ENCODE data around the gene ZDHHC18. TPM values are rescaled to one million over a fixed set of nuclear protein-coding genes. Genes with fewer than 3 reads are reported as not detected.

ZDHHC18 gene, protein sequence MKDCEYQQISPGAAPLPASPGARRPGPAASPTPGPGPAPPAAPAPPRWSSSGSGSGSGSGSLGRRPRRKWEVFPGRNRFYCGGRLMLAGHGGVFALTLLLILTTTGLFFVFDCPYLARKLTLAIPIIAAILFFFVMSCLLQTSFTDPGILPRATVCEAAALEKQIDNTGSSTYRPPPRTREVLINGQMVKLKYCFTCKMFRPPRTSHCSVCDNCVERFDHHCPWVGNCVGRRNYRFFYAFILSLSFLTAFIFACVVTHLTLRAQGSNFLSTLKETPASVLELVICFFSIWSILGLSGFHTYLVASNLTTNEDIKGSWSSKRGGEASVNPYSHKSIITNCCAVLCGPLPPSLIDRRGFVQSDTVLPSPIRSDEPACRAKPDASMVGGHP
- total RNA-seq (10 to 100 TPM; 29.9 to 37.4 TPM), polyA plus RNA-seq (10 to 100 TPM in 2 of 3 donors, 1 to 10 TPM in 1; 4.6 to 17.2 (median 12.8) TPM), total RNA-seq (41.3 to 72.9 (median 62.4) reads per million in 6 experiments)

DNA sequence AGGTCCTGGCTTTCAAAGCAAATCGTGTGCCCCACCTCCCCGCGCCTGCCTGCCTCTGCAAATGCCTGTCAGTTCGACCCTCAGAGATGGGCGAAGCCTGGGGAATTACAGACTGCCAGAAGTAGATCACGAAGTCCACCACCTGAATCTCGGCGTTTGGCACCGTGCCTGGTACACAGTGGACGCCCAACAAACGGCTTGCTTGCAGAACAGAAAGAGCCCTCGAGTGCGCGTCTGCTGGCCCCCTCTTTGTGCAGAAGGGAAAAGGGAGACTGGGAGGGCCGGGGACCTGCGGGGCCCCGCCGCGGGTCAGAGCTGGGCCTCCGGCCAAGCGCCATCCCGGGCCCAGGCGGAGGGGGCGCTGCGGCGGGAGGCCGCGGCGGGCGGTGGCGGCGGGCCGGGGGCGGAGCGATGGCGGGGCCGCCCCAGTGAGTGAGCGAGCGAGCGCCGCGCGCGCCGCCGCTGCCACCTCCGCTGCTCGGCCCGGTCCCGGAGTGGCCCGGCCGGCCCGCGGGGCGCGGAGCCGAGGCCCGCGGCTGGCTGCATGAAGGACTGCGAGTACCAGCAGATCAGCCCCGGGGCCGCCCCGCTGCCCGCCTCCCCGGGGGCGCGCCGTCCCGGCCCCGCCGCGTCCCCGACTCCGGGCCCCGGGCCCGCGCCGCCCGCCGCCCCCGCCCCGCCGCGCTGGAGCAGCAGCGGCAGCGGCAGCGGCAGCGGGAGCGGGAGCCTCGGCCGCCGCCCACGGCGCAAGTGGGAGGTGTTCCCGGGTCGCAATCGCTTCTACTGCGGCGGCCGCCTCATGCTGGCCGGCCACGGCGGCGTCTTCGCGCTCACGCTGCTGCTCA, at the start of gene ZDHHC18:
Gene ZDHHC18 (plus strand): TSS at position 428 of the 845 bp plus-strand sequence. CDS start 117 bp downstream, at position 545.
- Mint-ChIP-seq H3K4me3 (peak within 1 kb of the TSS; percentile 91 to 97 (median 94)), H3K4me1 (peaks cover 35 to 66% (median 62%) of the 10 kb centered on the region in 4 donors), H3K9me3 (no peaks in the 10 kb centered on the region), H3K27ac (peak within 1 kb of the TSS; percentile 93 to 100 (median 97)), H3K36me3 (peaks cover 0 to 7% (median 0%) of the 10 kb centered on the region in 3 donors), H3K27me3 (no peaks in the 10 kb centered on the region)
- ATAC-seq = peak; percentile 88 to 89
- POLR2A ChIA-PET = interaction anchor here (1.0 to 1.1 kb wide), 2 partner anchors 16 to 64 kb away, joined by 4 to 5 read pairs; partner anchors contain the start of gene GPN2
- peak; percentile 48 to 80 (median 74) for DNase-seq

DNA sequence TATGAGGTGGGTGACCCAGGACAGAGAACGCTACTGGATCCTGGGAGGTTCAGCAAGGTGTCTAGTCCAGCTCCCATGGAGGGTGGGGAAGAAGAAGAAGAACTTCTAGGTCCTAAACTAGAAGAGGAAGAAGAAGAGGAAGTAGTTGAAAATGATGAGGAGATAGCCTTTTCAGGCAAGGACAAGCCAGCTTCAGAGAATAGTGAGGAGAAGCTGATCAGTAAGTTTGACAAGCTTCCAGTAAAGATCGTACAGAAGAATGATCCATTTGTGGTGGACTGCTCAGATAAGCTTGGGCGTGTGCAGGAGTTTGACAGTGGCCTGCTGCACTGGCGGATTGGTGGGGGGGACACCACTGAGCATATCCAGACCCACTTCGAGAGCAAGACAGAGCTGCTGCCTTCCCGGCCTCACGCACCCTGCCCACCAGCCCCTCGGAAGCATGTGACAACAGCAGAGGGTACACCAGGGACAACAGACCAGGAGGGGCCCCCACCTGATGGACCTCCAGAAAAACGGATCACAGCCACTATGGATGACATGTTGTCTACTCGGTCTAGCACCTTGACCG, 47.3 kb upstream of the ZDHHC18 start:
- Mint-ChIP-seq H3K36me3 (peaks cover 0 to 84% (median 25%) of the 10 kb centered on the region in 3 donors), H3K4me1 (peaks cover 19 to 48% (median 41%) of the 10 kb centered on the region in 4 donors), H3K27ac (peak overlapping the region in 9 of 10 donors; percentile 3 to 81 (median 62)), H3K4me3 (peak overlapping the region in 1 of 10 donors; percentile 12), H3K27me3 (no peaks in the 10 kb centered on the region), H3K9me3 (no peaks in the 10 kb centered on the region)
- POLR2A ChIA-PET = interaction anchor here (0.5 to 16.1 kb wide), 4 partner anchors 8 to 85 kb away, joined by 3 to 432 read pairs (median 8); partner anchors contain the start of genes ARID1A and PIGV
- no peak for ATAC-seq
- no peak for DNase-seq

DNA sequence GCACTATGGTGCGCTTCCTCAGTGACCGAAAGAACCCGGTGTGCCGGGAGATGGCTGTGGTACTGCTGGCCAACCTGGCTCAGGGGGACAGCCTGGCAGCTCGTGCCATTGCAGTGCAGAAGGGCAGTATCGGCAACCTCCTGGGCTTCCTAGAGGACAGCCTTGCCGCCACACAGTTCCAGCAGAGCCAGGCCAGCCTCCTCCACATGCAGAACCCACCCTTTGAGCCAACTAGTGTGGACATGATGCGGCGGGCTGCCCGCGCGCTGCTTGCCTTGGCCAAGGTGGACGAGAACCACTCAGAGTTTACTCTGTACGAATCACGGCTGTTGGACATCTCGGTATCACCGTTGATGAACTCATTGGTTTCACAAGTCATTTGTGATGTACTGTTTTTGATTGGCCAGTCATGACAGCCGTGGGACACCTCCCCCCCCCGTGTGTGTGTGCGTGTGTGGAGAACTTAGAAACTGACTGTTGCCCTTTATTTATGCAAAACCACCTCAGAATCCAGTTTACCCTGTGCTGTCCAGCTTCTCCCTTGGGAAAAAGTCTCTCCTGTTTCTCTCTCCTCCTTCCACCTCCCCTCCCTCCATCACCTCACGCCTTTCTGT, 46.0 kb upstream of the ZDHHC18 start:
- DNase-seq (no peak), ATAC-seq (no peak)
- POLR2A ChIA-PET = interaction anchor here (1.8 to 16.1 kb wide), 2 partner anchors 56 to 86 kb away, joined by 3 to 432 read pairs; partner anchors contain the start of gene ARID1A
- peaks cover 0 to 71% (median 22%) of the 10 kb centered on the region in 3 donors for H3K36me3 Mint-ChIP-seq
- H3K4me1 Mint-ChIP-seq = peaks cover 25 to 60% (median 52%) of the 10 kb centered on the region in 4 donors
- H3K27me3 Mint-ChIP-seq = no peaks in the 10 kb centered on the region
- H3K9me3 Mint-ChIP-seq = no peaks in the 10 kb centered on the region
- no peak overlapping the region for H3K4me3 Mint-ChIP-seq
- H3K27ac Mint-ChIP-seq = peak overlapping the region in 8 of 10 donors; percentile 6 to 70 (median 26)

DNA sequence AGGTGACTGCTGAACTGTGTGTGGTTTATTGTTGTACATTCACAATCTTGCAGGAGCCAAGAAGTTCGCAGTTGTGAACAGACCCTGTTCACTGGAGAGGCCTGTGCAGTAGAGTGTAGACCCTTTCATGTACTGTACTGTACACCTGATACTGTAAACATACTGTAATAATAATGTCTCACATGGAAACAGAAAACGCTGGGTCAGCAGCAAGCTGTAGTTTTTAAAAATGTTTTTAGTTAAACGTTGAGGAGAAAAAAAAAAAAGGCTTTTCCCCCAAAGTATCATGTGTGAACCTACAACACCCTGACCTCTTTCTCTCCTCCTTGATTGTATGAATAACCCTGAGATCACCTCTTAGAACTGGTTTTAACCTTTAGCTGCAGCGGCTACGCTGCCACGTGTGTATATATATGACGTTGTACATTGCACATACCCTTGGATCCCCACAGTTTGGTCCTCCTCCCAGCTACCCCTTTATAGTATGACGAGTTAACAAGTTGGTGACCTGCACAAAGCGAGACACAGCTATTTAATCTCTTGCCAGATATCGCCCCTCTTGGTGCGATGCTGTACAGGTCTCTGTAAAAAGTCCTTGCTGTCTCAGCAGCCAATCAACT, 45.2 kb upstream of the ZDHHC18 start:
- POLR2A ChIA-PET = interaction anchor here (0.9 to 16.1 kb wide), 3 partner anchors 35 to 87 kb away, joined by 3 to 432 read pairs (median 4); partner anchors contain the start of gene ARID1A
- Mint-ChIP-seq H3K27ac (peak overlapping the region in 9 of 10 donors; percentile 1 to 100 (median 74)), H3K4me3 (no peak overlapping the region), H3K27me3 (no peaks in the 10 kb centered on the region), H3K36me3 (peaks cover 0 to 63% (median 17%) of the 10 kb centered on the region in 3 donors), H3K9me3 (no peaks in the 10 kb centered on the region), H3K4me1 (peaks cover 32 to 68% (median 61%) of the 10 kb centered on the region in 4 donors)
- ATAC-seq = no peak
- DNase-seq = no peak

DNA sequence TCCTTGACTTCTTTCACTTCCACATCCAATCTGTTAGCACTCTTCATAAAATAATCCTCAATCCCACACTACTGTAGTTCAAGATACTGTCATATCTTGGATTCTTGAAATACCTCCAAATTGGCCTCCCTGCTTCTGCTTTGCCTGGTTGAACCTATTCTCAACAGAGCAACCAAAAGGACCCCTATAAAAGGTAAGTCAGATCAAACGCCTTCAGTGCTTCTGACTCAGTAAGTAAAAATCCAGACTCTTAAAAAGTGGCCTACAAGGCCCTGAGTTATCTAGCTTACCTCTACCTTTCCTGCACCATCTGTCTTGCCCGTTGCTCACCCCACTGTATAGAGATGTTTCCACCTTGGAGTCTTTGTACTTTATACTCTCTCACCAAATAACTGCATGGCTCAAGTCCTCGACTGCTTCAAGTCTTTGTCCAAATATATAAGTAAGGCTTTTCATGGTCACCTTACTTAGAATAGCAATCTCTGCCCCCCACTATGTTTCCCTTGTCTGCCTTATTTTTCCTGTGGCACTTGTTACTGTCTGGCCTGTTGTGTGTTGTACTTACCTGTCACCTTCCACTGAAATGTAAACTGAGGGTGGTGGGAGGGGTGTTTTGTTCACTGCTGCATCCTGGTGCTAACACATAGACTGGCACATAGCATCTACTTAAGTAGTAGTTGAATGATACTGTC, 43.8 kb upstream of the ZDHHC18 start:
- Mint-ChIP-seq H3K4me1 (peaks cover 43 to 80% (median 73%) of the 10 kb centered on the region in 4 donors), H3K27ac (peak overlapping the region; percentile 36 to 100 (median 78)), H3K36me3 (peaks cover 0 to 51% (median 12%) of the 10 kb centered on the region in 3 donors), H3K27me3 (no peaks in the 10 kb centered on the region), H3K9me3 (no peaks in the 10 kb centered on the region), H3K4me3 (no peak overlapping the region)
- POLR2A ChIA-PET = interaction anchor here (0.6 to 16.1 kb wide), 4 partner anchors 39 to 181 kb away, joined by 3 to 432 read pairs (median 6); partner anchors contain the start of gene ARID1A
- DNase-seq = no peak
- no peak for ATAC-seq

DNA sequence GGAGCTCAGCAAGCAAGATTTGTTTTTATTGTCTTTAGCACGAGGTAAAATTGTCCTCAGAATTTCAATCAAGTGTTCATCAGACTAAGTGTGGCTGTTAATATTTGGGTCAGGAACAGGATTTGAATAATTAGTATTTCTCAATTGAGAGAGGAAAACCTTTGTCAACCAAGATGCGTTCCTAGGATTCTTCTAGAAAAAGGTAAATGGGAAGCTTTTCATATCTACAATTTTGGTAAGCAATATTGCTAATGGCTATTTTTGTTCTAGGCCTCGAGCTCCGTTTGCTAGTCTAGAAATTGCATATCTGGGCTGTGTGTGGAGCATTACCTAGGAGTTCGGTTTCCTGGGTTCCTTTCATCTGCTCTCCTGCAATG, 42.9 kb upstream of the ZDHHC18 start:
- peaks cover 0 to 41% (median 7%) of the 10 kb centered on the region in 3 donors for H3K36me3 Mint-ChIP-seq
- DNase-seq = no peak
- no peak overlapping the region for H3K4me3 Mint-ChIP-seq
- ATAC-seq = no peak
- POLR2A ChIA-PET = interaction anchor here (0.6 to 16.1 kb wide), 3 partner anchors 40 to 182 kb away, joined by 3 to 432 read pairs (median 8); partner anchors contain the start of gene ARID1A
- no peaks in the 10 kb centered on the region for H3K9me3 Mint-ChIP-seq
- H3K27me3 Mint-ChIP-seq = no peaks in the 10 kb centered on the region
- H3K4me1 Mint-ChIP-seq = peaks cover 42 to 76% (median 72%) of the 10 kb centered on the region in 4 donors
- peak overlapping the region in 9 of 10 donors; percentile 29 to 100 (median 73) for H3K27ac Mint-ChIP-seq

DNA sequence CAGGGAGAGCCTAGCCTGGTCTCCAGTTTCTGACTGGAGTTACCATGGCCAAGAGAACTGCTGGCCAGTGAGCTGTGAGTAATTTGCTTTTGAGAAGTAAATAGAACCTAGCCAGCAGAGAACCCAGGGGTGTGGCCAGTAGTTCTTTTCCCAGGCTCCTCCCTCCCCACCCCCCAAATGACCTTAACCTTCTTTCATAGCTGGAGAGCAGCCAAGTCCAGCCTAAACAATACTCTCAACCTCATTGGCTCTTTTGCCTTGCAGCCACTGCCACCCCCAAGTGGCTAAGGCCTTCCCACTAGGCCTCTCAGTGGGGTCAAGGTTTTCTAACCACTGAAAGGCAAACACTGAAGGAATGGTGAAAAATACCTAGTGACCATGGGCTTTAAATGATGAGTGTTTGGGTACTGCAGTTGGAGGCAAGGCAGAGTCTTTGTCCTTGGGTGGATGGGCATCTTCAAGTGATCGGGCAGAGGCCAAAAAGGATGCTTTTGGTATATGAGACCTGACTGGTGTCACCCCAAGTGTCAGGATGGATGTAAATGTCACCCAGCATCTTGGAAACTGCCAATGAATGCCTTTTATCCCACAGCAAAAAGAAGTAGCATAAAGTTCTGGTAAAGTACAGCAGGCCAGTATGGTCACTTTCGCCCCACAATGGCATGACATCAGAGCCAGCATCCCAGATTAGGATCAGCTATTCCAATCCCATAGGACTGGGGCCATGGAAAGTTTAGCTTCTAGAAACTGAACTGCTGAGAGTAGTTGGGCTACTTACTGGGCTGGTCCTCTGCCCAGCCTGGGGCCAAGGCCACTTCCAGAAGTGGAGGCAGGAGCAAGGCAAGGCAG, 42.2 kb upstream of the ZDHHC18 start:
- no peaks in the 10 kb centered on the region for H3K9me3 Mint-ChIP-seq
- peak overlapping the region in 1 of 10 donors; percentile 3 for H3K4me3 Mint-ChIP-seq
- DNase-seq (no peak), ATAC-seq (no peak)
- peak overlapping the region; percentile 29 to 100 (median 100) for H3K27ac Mint-ChIP-seq
- H3K4me1 Mint-ChIP-seq = peaks cover 45 to 75% (median 73%) of the 10 kb centered on the region in 4 donors
- POLR2A ChIA-PET = interaction anchor here (0.9 to 16.1 kb wide), 3 partner anchors 40 to 105 kb away, joined by 3 to 432 read pairs (median 3); partner anchors contain the start of gene ARID1A
- no peaks in the 10 kb centered on the region for H3K27me3 Mint-ChIP-seq
- peaks cover 0 to 35% (median under 1%) of the 10 kb centered on the region in 3 donors for H3K36me3 Mint-ChIP-seq

DNA sequence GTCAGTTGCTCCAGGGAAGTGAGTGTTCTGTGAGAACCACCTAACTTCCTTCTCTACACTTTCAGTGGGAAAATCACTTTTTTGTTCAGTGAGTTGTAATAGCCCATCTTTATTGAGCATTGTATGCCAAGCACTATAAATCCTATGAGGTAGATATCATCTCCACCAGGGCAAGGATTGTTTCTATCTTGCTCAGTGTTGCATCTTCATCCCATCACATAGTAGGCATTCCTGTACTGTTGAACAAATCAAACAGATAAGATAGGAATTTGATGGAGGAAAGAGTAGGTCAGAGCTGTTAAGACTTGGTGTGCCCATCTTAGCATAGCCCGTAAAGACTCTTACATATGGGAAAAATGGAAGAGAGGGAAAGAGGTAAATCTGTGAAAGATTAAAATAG, 41.6 kb upstream of the ZDHHC18 start:
- no peaks in the 10 kb centered on the region for H3K9me3 Mint-ChIP-seq
- peak overlapping the region in 7 of 10 donors; percentile 3 to 99 (median 64) for H3K4me3 Mint-ChIP-seq
- POLR2A ChIA-PET = interaction anchor here (0.9 to 16.1 kb wide), 5 partner anchors 8 to 105 kb away, joined by 3 to 432 read pairs (median 9); partner anchors contain the start of gene ARID1A
- H3K4me1 Mint-ChIP-seq = peaks cover 47 to 77% (median 75%) of the 10 kb centered on the region in 4 donors
- ATAC-seq (no peak), DNase-seq (no peak)
- peak overlapping the region in 9 of 10 donors; percentile 86 to 100 (median 100) for H3K27ac Mint-ChIP-seq
- no peaks in the 10 kb centered on the region for H3K27me3 Mint-ChIP-seq
- H3K36me3 Mint-ChIP-seq = peaks cover 0 to 28% (median 0%) of the 10 kb centered on the region in 3 donors

DNA sequence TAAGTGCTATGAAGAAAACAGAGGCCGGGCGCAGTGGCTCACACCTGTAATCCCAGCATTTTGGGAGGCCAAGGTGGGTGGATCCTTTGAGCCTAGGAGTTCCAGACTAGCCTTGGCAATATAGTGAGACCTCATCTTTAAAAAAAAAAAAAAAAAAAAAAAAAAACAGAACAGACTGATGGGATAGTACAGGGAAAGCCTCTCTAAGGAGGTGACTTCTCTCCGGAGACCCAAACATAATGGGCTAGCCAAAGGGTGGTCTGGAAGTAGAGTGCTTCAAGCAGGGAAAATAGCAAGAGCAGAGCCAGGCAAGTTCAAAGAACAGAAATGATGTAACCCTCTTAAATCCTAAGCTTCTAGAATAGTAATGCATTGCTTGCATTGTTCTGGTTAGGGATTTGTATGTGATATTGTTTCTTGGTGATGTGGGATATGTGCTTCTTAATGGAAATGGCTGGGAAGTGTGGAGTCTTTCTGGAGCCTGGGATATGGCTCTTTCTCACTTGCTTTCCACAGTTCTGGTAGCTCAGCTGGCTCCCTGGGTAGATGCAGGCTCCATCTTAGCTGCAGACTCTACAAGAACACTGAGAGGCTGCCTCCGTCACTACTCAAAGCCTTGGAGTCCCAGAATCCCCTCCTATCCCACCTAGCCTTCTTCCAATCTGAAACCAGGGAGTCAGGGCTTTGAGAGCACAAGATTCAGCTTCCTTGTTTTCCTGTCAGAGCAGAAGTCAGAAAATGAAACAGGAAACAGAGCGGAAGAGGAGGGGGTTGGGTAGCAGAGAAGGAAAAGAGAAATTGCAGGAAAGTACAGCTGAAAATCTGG, 40.7 kb upstream of the ZDHHC18 start:
- ATAC-seq = no peak
- Mint-ChIP-seq H3K27me3 (no peaks in the 10 kb centered on the region), H3K27ac (peak overlapping the region; percentile 90 to 100 (median 100)), H3K36me3 (peaks cover 0 to 21% (median 0%) of the 10 kb centered on the region in 3 donors), H3K4me1 (peaks cover 47 to 84% (median 76%) of the 10 kb centered on the region in 4 donors), H3K4me3 (peak overlapping the region; percentile 83 to 100 (median 96)), H3K9me3 (no peaks in the 10 kb centered on the region)
- peak in 4 of 10 donors; percentile 12 to 35 (median 28) for DNase-seq
- POLR2A ChIA-PET = interaction anchor here (0.6 to 16.1 kb wide), 16 partner anchors 9 to 285 kb away, joined by 3 to 432 read pairs (median 3); partner anchors contain the start of gene ARID1A

Data from naive thymus-derived CD8-positive, alpha-beta T cell (primary cell).